ENCODE results near the gene GRAMD4. TPM values are rescaled to one million over a fixed set of nuclear protein-coding genes. Genes with fewer than 3 reads are reported as not detected.

Gene GRAMD4
- total and polyA plus RNA-seq, 2 experiments from 2014 or later: 21.8 to 31.0 TPM

DNA sequence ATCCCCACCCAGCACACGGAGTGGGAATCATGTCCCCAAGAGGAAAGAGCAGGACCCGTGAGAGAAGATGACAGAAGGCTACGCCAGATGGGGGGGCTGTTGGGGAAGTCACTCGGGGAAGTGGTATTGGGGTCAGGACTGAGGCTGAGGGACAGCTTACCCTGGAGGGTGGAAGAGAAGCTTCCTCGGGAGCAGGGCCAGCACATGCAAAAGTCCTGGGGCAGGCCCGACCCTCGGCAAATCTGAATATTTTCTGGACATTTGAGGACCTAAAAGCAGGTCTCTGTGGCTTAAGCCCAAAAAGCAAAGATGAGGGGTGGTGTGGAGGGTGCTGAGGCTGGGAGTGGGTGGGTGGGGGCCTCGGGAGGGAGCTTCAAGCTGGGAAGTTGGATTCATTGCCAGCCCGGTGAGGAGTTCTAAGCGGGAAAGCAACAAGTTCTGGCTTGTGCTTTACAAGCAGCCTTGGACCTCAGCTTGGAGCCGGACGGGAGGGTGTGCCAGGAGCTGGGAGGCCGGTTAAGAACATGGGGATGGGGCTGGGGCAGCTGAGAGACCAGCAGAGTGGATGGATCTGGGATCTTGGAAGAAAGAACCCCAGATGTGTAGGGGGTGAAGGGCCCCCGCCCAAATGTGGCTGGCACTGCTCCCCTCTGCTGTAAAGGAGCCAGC is 34.9 kb downstream of the GRAMD4 start:
- Histone ChIP-seq H2AFZ (no peak overlapping the region), H3K4me1 (ENCODE audit: insufficient read depth) (peaks cover 15% of the 10 kb centered on the region), H3K36me3 (replicated peaks; ENCODE audit: insufficient read depth, low read depth) (no peaks in the 10 kb centered on the region), H3K4me2 (no peak overlapping the region), H3K27me3 (no peaks in the 10 kb centered on the region), H3K27ac (no peak overlapping the region), H3K9me3 (ENCODE audit: low read depth) (no peaks in the 10 kb centered on the region), H3K79me2 (peaks cover 35% of the 10 kb centered on the region), H3K4me3 (no peak overlapping the region), H4K20me1 (ENCODE audit: insufficient read depth, poor library complexity, severe bottlenecking) (peaks cover 3% of the 10 kb centered on the region), H3K9me2 (replicated peaks; ENCODE audit: insufficient read depth) (no peaks in the 10 kb centered on the region)
- no peak for DNase-seq (ENCODE audit: low spot score)
- TF ChIP-seq, protein P1, sequence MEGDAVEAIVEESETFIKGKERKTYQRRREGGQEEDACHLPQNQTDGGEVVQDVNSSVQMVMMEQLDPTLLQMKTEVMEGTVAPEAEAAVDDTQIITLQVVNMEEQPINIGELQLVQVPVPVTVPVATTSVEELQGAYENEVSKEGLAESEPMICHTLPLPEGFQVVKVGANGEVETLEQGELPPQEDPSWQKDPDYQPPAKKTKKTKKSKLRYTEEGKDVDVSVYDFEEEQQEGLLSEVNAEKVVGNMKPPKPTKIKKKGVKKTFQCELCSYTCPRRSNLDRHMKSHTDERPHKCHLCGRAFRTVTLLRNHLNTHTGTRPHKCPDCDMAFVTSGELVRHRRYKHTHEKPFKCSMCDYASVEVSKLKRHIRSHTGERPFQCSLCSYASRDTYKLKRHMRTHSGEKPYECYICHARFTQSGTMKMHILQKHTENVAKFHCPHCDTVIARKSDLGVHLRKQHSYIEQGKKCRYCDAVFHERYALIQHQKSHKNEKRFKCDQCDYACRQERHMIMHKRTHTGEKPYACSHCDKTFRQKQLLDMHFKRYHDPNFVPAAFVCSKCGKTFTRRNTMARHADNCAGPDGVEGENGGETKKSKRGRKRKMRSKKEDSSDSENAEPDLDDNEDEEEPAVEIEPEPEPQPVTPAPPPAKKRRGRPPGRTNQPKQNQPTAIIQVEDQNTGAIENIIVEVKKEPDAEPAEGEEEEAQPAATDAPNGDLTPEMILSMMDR (IDR thresholded peaks at IDR 0.05; ENCODE audit: poor library complexity): no peak
- TF ChIP-seq EZH2 (IDR thresholded peaks at IDR 0.05; ENCODE audit: borderline replicate concordance) (no peak), EZH2phosphoT487 (IDR thresholded peaks at IDR 0.05; ENCODE audit: low read depth, severe bottlenecking, unreplicated experiment) (no peak)
- WGBS (ENCODE audit: low lambda C conversion rate, missing lambda C conversion rate): 97% methylated on average over 14 of the region's 14 CpGs

DNA sequence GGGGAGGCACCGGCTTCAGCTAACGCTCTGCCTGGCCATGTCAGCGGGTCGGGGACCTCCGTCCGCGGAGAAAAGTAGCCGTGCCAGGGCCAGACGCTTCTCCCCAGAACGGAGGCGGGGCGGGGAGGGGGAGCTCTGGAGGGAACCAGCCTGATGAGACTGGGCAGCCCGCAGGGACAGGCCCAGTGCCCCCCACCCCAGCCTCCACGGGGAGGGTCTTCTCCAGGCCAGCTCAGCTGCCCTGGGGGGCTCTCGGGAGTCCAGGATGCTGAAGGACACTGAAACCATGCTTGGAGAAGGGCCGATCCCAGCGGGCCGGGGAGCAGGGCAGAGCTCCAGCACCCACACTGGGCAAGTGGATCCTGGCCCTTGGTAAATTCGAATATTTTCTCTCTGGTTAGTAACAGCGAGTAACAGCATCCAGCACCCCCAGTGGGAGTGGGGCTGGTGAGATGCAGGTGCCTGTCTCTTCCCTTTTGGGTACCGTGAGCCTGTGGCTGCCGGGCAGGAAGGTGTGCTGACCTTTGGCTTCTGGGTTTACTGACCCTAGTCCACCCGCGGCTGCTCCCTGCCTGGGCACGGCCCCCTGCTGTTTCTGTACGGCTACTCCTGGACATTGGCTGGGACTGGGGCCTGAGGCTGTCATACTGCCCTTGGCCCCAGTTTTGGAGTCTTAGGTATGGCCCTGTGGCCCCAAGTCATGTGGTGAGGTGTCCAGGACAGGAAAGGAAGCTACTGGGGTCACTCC is 35.8 kb downstream of the GRAMD4 start:
- 94% methylated on average over 26 of the region's 26 CpGs for WGBS (ENCODE audit: low lambda C conversion rate, missing lambda C conversion rate)
- Histone ChIP-seq H4K20me1 (ENCODE audit: insufficient read depth, poor library complexity, severe bottlenecking) (peaks cover 3% of the 10 kb centered on the region), H3K9me3 (ENCODE audit: low read depth) (no peaks in the 10 kb centered on the region), H3K79me2 (peaks cover 35% of the 10 kb centered on the region), H3K4me3 (no peak overlapping the region), H3K27me3 (no peaks in the 10 kb centered on the region), H3K27ac (no peak overlapping the region), H3K9me2 (replicated peaks; ENCODE audit: insufficient read depth) (no peaks in the 10 kb centered on the region), H2AFZ (no peak overlapping the region), H3K4me2 (no peak overlapping the region), H3K36me3 (replicated peaks; ENCODE audit: insufficient read depth, low read depth) (no peaks in the 10 kb centered on the region), H3K4me1 (ENCODE audit: insufficient read depth) (peaks cover 25% of the 10 kb centered on the region)
- no peak for DNase-seq (ENCODE audit: low spot score)
- no peak for TF ChIP-seq EZH2phosphoT487 (IDR thresholded peaks at IDR 0.05; ENCODE audit: low read depth, severe bottlenecking, unreplicated experiment)
- no peak for TF ChIP-seq EZH2 (IDR thresholded peaks at IDR 0.05; ENCODE audit: borderline replicate concordance)
- TF ChIP-seq, protein P1 (IDR thresholded peaks at IDR 0.05; ENCODE audit: poor library complexity): no peak

DNA sequence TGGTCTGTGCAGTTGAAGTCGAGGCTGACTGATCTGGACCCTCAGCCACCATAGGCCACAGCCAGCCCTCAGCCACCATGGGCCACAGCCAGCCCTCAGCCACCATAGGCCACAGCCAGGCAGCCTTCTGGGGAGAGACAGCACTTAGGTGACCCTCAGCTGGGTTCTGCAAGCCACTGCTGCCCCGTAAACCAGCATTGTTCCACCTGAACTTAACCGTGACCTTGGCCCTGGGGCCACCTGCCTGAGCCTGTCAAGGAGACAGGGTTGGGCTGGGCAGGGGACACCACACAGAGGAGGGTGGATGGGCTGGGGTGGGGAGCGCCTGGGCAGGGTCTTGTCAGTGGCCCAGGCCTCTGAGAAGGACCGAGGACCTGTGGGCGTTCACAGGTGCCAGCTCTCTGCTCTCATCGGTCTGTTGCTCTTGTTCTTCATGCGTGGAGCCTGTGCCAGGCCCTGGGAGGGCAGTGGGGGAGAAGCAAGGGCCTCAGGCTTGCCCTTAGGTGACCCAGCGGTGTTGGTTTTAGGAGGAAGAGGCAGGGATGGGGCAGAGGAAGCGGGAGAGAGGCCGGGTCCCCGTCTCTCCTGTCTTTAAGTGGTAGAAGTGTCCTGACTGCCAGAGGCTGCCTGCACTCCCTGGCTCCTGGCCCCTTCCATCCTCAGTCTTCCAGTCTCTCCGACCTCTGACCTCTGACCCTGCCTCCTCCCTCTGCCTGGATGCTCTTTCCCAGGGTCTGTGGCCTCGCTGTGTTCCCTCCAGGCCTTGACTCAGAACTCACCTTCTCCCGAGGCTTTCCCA is 36.9 kb downstream of the GRAMD4 start:
- Histone ChIP-seq H3K9me2 (replicated peaks; ENCODE audit: insufficient read depth) (no peaks in the 10 kb centered on the region), H4K20me1 (ENCODE audit: insufficient read depth, poor library complexity, severe bottlenecking) (peaks cover 3% of the 10 kb centered on the region), H3K4me2 (no peak overlapping the region), H3K27me3 (no peaks in the 10 kb centered on the region), H3K4me1 (ENCODE audit: insufficient read depth) (peaks cover 25% of the 10 kb centered on the region), H3K36me3 (replicated peaks; ENCODE audit: insufficient read depth, low read depth) (no peaks in the 10 kb centered on the region), H2AFZ (no peak overlapping the region), H3K9me3 (ENCODE audit: low read depth) (no peaks in the 10 kb centered on the region), H3K79me2 (peaks cover 35% of the 10 kb centered on the region), H3K27ac (no peak overlapping the region), H3K4me3 (no peak overlapping the region)
- DNase-seq (ENCODE audit: low spot score): no peak
- 96% methylated on average over 15 of the region's 15 CpGs for WGBS (ENCODE audit: low lambda C conversion rate, missing lambda C conversion rate)
- TF ChIP-seq EZH2 (IDR thresholded peaks at IDR 0.05; ENCODE audit: borderline replicate concordance) (no peak), EZH2phosphoT487 (IDR thresholded peaks at IDR 0.05; ENCODE audit: low read depth, severe bottlenecking, unreplicated experiment) (no peak)
- TF ChIP-seq, protein P1 (IDR thresholded peaks at IDR 0.05; ENCODE audit: poor library complexity): no peak
